IPS-NIHi7 (cell line): ENCODE results near the gene CDH22.

Source experiments
- DNase-seq: peaks from one replicate; pipeline ENCODE4 v3.0.0; 2012; ENCODE audit warnings: mixed read lengths; ENCODE audit errors: extremely low spot score

Gene CDH22

DNA sequence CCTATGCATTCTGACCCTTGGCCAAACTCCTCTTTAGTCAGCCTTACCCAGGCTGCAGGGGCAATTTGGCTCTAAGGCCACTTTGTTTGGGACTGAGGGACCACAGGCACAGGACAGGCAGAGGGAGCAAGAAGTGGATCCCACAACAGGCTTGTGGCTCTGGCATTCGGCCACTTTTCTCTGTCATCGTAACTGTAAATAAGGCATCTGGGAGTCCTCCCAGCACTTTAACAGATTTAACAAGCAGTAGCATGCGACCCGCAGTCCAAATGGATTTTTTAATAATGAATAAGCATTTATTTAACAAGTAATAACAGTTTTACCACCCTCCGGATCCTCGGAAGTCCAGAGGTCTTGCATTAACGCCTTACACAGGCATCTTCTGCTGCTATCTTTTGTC, 16.1 kb upstream of the CDH22 start:
- DNase-seq: no peak

DNA sequence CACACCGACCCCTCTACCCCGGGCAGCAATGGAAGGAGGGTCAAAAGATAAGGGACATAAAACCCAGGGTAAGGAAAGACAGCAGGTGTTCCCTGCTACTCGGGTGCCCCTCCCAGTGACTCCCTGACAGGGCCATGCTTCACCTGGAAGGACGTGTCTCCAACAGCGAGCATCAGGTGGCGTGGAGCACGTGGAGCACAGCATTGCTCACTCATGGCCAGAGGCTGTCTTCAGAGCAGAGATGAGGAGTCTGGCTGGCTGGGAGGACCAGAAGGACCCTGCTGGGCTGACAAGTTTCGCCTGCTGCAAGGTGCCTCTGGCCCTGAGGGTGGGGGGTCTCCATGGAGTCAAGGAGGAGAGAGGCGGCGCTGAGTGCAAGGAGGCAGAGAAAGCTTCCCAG, 15.3 kb upstream of the CDH22 start:
- DNase-seq: no peak

DNA sequence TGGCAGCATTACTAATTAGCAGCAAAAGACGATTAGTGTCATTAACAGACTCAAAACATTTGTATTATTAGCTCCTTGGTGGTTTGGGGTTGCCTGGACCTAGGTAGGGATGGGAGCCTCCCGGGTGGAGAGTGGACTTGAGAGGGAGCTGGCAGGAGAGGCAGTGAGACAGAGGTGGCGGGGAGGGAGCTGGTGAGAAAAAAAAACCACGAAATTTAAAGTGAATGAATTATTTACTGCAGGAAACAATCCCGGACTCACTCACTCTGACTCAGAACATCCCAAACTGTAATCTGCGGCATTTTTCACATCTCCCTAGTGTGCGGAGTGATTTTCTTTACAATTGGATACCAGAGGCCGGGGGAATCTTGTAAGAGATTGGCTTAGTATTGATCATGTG, 14.3 kb upstream of the CDH22 start:
- DNase-seq: no peak

DNA sequence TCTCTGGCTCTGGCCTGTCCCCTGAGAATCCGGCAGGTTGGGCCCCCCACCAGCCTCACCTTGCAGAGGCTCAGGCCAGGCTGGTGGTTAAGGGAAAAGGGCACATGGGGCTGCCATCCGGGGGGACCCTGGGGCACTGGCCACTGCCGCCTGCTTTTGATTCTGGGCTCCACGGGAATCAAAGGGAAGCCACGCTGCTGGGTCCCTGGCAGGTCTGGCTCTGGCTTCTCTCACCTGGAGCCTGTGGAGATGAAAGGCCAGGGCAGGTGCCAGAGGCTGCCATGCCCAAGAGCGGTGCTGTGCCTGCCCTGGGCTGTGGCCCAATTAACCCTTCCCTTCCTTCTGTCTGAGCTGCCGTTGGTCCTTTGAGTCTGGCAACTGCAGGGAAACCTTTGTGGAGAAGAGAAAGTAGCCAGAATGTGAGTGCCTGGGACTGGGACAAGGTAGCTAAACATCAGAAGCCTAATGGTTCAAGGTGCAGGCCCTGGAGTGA, 9.4 kb upstream of the CDH22 start:
- no peak for DNase-seq

DNA sequence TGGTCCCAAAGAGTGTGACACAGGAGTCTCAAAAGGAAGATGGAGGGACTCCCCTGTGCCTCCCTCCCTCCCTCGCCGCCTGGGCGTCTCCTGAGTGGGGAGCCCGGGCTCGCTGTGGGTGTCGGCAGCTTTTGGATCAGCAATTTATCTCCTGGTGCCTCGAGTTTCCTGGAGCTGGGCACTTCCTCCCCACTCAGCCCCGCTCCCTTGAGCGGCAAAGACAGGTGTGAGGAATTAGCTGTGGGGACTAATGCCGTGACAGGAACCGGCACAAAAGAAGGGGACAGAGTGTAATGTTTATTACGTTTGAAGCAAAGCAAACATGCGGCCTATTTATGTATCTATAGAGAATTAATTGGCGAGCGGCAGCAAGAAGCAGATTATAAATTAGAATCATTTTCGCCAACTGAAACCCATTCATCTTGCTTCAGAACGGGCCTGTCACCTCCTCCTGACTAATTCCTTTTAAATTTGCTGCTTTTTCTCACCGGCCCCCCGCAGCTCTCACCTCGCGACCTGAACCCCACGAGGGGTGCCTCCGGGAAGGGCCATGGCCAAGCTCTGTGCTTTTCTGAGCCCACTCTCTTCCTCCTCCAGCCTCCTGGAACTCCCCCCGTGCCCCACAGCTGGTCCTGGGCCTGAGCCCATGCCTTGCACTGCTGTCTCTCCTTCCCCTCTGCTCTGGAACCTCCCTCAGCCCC, 8.8 kb upstream of the CDH22 start:
- DNase-seq: no peak

DNA sequence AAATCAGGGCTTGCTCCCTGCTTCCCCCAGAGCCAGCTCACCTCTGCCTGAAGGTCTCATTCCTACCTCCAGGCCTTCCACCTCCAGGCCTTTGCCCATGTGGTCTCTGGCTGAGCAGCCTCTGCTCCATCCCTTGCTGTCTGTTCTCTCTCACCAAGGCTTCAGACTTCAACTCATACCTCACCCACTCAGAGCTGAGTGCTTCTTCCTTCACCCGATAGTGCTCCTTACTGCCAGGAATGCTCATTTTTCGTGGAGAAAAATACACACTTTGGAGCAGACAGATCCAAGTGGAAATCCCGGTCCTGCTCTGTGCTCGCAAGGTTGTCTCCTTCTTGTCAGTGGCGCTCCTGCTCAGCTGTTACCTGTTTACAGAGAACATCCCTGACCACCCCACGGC, 7.0 kb upstream of the CDH22 start:
- DNase-seq: no peak

DNA sequence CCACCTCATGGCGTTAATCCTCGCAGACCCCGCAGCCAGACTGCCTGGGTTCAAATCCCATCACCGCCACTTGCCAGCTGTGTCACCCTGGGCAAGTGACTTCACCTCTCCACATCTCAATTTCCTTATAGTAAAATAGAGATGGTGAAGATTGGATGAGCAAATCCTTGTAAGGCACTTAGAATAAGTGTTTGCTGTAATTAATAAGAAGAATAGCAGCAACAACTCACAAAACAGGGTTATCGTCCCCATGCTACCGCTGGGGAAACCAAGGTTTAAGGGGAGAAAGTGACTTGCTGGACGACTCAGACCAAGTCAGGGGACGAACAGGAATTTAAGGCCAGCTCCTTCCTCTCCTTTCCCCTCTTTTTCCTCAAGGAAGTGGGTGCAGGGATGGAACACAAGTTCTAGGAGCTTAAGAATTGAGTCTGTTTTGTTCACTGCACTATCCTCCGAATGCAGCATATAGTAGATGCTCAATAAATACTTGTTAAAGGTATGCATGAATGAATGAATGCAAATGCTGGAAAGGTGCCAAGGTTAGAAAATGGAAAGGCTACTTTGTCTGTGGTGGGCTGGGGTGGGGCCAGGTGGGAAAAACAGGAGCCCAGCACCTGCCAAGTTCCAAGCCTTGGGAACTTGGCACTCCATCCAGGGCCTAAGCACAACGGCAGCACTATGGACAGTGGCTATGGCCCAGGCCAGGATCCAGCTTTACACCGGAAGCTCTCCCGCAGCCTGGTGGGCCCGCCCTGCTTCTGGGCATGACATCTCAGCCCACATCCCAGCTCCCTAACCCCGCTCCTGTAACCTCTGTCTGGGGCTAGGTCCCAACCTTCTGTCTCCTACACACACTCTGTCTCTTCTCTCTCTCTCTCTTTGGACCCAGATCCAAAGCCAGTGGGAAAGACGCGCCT, 4.9 kb upstream of the CDH22 start:
- no peak for DNase-seq

DNA sequence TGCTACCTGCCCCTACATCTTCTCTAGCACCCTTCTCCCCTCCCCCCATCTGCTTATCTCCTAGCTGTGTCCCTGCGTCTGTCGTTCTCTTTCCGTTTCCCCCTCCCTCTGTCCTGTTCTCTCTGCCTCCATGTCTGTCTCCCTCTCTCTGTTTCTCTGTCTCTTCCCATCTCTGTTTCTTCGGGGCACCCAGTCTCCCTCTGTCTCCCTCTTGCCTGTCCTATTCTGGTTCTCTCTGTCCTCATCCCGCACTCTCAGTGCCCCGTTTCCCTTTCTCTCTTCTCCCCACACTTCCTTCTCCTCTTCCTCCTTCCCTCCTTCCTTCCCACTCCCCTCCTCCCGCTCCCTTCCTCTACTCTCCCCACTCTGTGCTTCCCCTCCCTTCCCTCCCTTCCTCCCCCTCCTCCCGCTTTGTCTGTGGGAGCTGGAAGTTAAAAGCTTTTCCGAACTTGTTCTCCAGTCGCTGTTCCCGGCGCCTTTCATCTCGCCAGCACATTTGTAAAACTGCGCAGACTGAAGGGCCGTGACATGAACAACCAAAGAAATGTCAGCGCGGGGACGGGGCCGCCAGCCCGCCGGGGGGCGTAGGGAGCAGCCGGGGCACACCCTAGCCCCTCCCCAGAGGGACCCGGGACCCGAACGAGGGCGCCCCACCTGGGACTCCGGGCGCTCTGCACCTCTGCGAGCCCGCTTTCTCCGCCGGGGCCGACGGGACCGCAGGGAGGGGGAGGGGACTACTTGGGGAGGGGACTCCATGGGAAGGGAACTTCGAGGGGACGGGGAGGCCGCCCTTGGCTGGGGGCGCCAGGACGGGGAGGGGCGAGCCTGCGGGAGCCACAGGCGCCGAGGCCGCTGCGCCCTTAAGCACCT, 4.0 kb upstream of the CDH22 start:
- peak; percentile 65 for DNase-seq

DNA sequence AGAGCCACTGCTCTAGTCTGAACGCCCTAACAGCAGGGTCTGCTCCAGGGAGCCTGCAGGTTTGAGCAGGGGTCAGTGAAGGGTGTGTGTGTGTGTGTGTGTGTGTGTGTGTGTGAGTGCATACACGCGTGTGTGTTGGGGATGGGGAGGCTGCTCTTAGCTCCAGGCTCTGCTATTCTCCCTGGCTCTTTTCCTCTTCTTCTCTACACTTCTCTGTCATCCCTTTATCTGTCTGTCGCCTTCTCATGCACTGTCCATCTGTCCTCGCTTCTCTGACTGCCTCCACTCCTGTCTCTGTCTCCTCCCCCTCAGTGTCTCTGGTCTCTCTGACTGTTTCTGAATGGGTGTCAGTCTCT, 3.4 kb upstream of the CDH22 start:
- DNase-seq: no peak

DNA sequence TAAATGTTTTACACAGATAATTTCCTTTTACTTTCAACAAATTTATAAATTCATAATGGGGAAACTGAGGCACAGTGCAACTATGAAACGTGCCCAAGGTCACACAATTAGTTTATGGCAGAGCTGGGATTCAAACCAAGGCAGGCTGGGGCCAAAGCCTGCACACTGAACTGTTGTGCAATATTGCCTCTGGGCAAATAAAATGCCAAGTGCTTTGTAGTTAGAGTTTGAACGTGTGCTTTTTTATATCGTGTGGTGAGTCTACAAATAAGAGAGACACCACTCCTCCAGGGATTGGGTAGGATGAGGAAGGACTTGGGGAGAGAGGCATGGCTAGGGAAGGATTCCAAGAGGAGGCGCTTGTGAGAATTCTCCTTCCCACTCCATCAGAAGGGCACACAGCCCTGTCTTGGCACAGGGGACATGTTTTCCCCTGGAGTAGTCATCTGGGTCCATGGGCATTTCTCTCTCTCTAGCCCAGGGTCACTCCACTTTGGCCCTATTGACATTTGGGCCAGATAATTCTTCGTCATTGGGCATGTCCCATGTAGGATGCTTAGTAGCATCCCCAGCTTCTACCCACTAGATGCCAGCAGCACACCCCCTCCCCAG, 2.8 kb upstream of the CDH22 start:
- DNase-seq: no peak

DNA sequence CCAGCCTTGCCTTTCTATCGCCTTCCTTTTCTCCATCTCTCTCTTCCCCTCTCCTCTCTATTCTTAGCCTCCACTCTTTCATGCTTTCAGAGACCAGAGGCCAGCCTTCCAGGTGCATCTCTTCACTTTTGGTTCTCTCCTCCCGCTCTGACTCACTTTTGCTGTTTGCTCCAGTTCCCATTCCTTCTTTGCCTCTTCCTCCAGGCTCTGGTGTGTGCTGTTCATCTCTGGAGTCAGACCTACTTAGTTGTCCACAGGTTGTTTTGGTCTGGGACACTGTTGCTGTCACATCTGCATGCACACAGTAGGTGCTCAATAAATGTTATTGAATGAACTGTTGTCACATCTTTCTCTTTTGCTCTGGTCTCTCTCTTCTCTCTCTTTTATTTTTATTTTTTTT, 1.6 kb upstream of the CDH22 start:
- DNase-seq: no peak

DNA sequence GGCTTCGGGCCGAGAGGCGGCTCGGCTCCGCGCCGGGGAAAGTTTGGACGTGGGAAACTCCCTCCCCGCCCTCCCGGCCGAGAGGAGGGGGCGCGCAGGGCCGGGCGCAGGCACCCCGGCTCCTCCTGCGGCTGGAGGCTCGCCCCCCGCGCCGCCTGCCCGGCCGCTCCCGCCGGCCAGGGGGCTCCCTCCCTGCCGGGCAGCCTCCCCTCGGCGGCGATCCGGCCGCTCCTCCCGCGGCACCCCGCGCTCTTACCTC, 370 bp downstream of the CDH22 start:
- peak; percentile 38 for DNase-seq

DNA sequence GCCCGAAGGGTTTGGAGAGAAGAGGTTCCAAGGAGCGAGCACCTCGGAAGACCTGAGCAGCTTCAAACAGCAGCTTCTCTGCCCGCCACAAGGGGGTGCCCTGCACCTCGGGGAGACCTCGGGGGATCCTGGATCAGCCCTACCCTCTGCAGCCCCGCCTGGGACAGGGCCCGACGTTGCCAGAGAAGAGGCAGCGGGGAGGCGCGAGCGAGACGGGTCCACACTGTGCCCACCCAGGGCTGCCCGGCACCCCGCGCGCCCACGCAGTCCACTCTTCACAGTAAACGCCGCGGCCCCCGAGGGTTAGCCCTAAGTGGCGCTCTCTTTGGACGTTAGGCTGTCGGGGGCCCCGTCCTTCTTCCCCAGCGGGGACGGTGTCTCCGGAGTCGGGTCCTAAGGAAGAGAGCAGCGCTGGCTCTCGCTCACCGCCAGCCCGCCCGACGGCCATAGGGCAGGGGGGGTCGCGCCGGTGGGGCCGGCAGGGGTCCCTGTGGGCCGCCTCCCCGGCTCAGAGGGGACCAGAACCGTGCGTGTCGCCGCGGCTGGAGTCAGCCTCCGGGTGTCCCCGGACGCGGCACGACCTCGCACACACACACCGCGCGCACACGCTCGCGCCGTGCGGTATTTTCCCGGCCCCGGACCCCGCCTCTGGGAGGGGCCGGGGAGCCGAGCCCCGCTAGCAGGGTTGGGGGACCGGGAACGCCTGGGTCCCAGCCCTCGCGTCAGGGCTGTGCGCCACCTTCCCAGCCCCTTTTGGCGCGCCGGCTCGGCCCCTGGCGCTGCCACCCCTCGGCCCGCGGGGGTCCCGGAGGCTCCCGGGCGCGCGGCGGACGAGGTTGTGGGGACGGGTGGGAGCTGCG, 929 bp downstream of the CDH22 start:
- peak; percentile 95 for DNase-seq

DNA sequence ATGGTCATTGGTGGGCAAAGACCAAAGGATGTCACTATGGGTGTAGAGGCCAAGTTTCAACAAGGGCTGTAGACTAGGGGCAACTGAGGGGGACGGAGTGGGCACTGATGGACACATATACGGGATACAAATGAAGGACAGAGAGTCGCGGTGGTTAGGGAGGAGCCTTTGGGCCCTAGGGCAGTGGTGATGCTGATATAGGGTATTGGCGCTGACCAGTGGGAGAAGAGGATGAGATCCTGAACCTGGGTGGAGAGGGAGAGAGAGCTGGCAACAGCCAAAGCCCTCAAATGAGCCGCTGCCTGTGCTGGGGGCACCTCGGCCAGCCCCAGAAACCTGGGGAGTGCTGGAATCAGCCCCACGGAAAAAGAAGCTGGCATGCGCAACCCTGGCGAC, 1.6 kb downstream of the CDH22 start:
- DNase-seq: no peak

DNA sequence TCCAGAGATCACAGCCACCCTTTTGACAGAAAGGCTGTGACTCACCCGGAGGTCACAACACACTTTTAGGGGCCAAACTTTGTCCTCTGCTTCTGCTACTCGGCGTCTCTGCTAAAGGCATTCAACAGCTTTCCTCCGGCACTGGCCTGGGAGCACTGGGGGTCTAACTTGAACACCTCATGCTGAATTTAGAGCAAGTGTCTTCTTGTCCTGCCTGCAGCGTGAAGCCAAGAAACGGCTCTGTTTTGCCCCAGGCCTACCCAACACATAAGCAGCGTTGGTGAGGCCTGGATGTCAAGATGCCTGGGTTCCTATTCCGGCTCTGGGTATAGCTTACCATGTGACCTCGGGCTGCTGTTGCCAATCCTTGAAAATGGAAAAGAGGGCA, 2.3 kb downstream of the CDH22 start:
- DNase-seq: no peak

DNA sequence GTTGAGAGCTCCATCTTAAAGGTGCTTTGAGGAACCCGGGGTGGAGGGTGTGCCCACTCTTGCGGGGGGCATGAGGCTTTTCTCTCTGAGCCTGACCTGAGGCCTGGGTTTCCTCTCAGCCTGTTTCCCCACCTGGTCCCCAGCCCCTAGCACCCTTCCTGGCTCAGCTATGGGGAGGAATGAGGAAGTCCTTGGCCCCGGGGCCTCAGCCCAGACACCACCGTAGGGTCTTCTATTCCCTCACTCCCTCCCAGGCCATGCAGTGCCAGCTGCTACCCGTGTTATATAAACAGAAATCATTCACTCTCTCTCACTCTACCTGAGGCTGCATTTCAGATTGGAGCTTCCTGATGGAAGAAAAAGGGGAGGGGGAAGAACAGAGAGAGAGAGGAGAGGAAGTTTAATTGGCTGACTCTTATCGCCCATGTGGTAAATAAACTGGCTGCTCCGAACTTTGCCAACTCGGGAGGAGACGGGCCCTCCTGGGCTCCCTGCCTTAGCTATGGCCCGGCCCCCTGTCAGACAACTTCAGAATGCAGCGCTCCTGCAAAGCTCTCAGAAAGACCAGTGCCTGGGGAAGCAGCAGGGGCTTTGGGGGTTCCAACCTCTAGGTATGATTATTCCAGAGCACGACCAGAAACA, 2.8 kb downstream of the CDH22 start:
- DNase-seq: no peak

DNA sequence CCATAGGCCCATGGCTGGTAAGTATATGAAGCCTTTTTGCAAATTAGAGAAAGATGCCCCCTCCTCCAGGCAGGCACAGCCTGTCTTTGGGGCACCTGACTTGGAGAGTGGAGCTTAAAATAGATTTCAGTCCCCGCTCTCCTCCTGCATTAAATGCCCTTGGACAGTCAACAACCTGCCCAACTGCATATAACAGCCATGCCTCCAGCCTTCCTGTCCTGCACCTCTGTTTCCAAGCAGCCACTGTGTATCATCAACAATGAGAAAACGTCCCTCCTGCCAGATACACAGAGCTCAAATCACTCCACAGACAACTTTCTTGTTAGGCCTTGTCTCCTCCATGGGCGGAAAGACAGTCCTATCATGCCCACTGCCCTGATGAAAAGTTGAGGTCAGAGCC, 3.4 kb downstream of the CDH22 start:
- no peak for DNase-seq

DNA sequence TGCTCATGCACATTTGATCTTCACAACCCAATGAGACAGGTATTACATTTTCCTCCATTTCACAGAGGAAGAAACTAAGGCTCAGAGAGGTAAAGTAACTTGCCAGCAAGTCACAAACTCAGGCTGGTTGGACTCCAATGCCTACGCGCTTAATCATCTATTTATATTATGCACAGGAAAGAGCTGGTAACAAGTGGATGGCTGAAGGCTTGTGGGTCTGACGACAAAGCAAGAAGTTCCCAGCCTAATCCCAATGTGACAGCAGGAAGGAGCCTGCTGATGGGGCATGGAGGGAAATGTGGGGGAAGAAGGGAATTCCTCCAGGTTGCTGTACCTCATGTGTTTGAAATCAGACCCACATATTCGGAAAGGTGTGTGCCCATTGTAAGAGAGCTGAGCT, 3.9 kb downstream of the CDH22 start:
- no peak for DNase-seq

DNA sequence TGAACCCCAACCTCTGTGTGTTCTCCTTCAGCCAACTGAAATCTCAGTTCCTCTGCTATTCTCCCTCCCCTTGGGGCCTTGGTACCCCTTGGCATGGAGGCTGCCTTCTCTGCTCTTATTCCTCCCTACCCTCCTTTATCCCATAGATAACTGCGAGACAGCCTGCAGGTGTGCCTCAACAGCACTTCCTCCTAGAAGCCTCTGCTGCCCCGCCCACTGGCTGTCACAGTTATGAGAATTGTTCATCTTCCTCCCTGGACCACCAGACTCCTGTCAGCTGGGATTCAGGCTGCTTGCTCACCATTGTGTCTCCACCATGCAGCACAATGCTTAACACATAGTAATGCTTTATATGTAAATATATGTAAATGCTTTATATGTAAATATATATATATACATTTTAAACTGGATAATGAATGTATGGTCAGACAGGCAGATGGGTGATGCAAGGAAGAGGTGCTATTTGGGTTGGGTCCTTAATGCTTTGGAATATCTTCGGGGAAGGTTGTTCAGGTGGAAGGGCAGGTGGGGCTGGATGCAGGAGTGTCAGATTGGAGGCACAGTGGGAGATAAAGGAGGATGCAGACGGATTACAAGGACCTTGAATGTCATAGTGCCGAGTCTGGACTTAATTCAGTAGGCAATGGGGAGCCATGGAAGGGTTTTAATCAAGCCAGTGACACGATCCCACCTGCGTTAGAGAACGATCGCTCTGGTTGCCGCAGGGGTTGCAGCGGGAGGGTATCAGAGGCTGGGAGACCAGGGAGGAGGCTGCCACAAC, 4.9 kb downstream of the CDH22 start:
- DNase-seq: no peak

DNA sequence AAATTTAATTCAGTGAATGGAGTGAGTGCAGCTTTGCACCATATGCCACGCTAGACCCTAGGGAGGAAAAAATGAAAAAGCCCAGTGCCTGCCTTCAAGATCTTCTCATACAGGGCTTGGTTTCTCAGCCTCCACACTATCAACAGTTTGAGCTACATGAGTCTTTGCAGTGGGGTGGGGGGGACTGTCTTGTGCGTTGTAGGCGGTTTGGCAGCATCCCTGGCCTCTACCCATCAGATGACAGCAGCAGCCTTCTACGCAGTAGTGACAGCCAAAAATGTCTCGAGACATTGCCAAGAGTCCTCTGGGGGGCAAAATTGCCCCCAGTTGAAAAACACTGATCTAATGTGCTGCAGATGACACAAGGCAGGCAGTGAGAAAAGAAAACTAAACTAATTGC, 6.2 kb downstream of the CDH22 start:
- no peak for DNase-seq
